Stimulated activated CD8-positive, alpha-beta memory T cell treated with anti-CD3 and anti-CD28 coated beads, Interleukin-15, amount 100 ng/mL, for 24 hours (primary cell): ENCODE data around the gene COL23A1.

ENCODE experiments used
- DNase-seq: peaks from one replicate; pipeline ENCODE4 v3.0.0-alpha.2; 2020; ENCODE audit warnings: low read depth

The COL23A1 gene

GRCh38 chr5:178460174-178460573, 130.0 kb downstream of the COL23A1 start:
- DNase-seq: no peak

- DNase-seq: no peak
Observed at GRCh38 chr5:178458140-178458539, 132.1 kb downstream of the COL23A1 start.

GRCh38 chr5:178457471-178457870, 132.7 kb downstream of the COL23A1 start:
- no peak for DNase-seq

GRCh38 chr5:178455480-178455835, 134.7 kb downstream of the COL23A1 start:
- no peak for DNase-seq

GRCh38 chr5:178454821-178455479, 135.2 kb downstream of the COL23A1 start:
- DNase-seq: no peak

- no peak for DNase-seq
Observed at GRCh38 chr5:178454303-178454702, 135.9 kb downstream of the COL23A1 start.

GRCh38 chr5:178453224-178453623, 137.0 kb downstream of the COL23A1 start:
- no peak for DNase-seq

GRCh38 chr5:178450121-178451028, 139.8 kb downstream of the COL23A1 start:
- DNase-seq: no peak

- DNase-seq: no peak
Observed at GRCh38 chr5:178449163-178450070, 140.8 kb downstream of the COL23A1 start.

- DNase-seq: no peak
Observed at GRCh38 chr5:178445534-178445933, 144.7 kb downstream of the COL23A1 start.

GRCh38 chr5:178442405-178443257, 147.6 kb downstream of the COL23A1 start:
- DNase-seq: no peak

- no peak for DNase-seq
Observed at GRCh38 chr5:178441486-178442270, 148.5 kb downstream of the COL23A1 start.

GRCh38 chr5:178440181-178440580, 150.0 kb downstream of the COL23A1 start:
- no peak for DNase-seq

GRCh38 chr5:178439493-178440180, 150.6 kb downstream of the COL23A1 start:
- no peak for DNase-seq

GRCh38 chr5:178438796-178439195, 151.4 kb downstream of the COL23A1 start:
- DNase-seq: no peak

GRCh38 chr5:178437386-178438075, 152.7 kb downstream of the COL23A1 start:
- DNase-seq: no peak

GRCh38 chr5:178436326-178436940, 153.8 kb downstream of the COL23A1 start:
- no peak for DNase-seq

- DNase-seq: no peak
Observed at GRCh38 chr5:178435321-178436238, 154.6 kb downstream of the COL23A1 start.
